ENCODE data around the gene NPHP4. TPM values are rescaled to one million over a fixed set of nuclear protein-coding genes. Genes with fewer than 3 reads are reported as not detected.

NPHP4 gene
- total RNA-seq, 1 donor from 2014 or later: 8.2 TPM

DNA sequence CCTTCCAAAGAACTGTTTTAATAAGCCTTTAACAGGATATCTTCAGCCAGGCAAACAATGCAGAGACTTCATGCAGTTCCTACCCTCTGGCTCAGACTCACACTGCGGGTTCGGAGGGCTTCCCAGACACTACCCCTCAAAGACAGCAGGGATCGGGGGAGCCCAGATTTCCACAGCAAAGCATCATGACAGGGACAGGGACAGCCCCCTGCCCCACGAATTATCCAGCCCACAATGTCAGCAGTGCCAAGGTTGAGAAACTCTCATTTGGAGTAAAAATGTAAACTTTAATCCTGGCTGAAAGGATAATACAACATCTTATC is 20.1 kb downstream of the NPHP4 start:
- Histone ChIP-seq H3K36me3 (peaks cover 6 to 16% of the 10 kb centered on the region in 2 donors), H3K27me3 (no peaks in the 10 kb centered on the region), H3K4me1 (no peaks in the 10 kb centered on the region), H3K4me3 (no peak overlapping the region), H3K9me3 (no peaks in the 10 kb centered on the region), H3K27ac (no peak overlapping the region)
- TF ChIP-seq, protein P1, sequence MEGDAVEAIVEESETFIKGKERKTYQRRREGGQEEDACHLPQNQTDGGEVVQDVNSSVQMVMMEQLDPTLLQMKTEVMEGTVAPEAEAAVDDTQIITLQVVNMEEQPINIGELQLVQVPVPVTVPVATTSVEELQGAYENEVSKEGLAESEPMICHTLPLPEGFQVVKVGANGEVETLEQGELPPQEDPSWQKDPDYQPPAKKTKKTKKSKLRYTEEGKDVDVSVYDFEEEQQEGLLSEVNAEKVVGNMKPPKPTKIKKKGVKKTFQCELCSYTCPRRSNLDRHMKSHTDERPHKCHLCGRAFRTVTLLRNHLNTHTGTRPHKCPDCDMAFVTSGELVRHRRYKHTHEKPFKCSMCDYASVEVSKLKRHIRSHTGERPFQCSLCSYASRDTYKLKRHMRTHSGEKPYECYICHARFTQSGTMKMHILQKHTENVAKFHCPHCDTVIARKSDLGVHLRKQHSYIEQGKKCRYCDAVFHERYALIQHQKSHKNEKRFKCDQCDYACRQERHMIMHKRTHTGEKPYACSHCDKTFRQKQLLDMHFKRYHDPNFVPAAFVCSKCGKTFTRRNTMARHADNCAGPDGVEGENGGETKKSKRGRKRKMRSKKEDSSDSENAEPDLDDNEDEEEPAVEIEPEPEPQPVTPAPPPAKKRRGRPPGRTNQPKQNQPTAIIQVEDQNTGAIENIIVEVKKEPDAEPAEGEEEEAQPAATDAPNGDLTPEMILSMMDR (IDR thresholded peaks at IDR 0.05): no peak
- intact Hi-C loops (cut with DNase I): no loop called here
- DNase-seq (ENCODE audit: low spot score in 2 of 2): no peak

DNA sequence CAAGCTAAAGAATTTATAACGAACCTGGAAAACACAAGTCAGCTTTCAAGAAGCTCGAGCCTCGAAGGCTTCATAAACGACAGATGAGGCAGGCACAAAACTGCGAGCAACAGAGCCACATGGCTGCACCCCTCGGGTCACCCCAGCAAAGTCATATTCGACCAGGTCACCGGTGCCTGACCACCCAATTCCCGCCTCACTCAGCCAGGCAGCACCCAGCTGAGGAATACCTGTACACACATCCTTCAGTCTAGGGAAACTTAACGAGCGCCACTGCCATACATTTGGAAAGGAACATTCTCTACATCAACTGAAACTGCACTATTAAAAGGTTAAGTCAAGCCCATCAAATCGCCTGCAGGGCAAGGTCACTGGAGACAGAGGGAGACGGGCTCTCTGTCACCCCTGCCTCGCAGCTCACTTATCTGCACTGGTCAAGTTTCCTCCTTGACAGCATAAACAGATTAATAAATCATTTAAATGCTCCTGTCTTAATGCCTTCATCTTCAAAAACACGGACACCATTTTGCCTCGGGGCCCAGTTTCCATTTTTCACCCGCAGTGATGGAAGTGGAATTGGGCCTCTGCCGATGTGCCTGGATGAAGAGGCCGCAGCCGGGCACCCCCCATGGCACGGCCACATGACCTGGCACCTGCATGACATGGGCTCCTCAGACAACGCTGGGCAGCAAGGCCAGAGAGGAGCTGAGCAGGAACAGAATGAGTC is 20.6 kb downstream of the NPHP4 start:
- Histone ChIP-seq H3K36me3 (peaks cover 11 to 20% of the 10 kb centered on the region in 2 donors), H3K9me3 (no peaks in the 10 kb centered on the region), H3K4me3 (no peak overlapping the region), H3K4me1 (no peaks in the 10 kb centered on the region), H3K27ac (no peak overlapping the region), H3K27me3 (no peaks in the 10 kb centered on the region)
- DNase-seq (ENCODE audit: low spot score in 2 of 2): no peak
- intact Hi-C loops (cut with DNase I): no loop called here
- TF ChIP-seq, protein P1 (IDR thresholded peaks at IDR 0.05): no peak

DNA sequence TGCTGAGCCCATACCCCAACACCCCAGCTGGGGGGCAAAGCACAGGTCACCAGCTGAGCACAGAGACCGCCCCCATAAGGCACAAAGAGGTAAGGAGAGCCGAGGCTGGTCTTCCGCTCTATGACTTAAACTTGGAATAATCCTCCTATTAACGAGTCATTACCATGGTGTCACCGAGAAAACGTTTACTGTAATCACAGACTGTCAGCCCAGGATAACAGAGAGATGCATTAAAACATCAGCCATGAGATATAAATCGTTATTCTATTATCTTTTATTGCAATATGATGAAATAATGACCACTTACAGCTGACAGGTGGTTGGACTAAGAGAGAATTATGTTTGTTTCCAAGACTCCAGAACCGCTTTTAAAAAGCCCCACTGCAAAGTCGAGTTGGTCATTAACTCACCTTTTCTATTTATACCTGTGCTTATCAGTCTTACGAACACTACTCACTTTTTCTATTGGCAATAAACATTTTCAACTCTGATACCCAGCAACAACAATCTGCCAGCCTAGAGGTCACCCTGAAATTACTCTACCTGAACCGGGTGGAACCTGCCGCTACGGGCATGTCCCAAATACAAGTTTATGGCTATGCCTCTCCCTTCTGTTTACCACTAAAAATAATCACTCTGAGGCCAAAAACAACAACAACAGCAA is 21.5 kb downstream of the NPHP4 start:
- H3K27ac ChIP-seq: no peak overlapping the region
- peaks cover 13 to 26% of the 10 kb centered on the region in 2 donors for H3K36me3 ChIP-seq

DNA sequence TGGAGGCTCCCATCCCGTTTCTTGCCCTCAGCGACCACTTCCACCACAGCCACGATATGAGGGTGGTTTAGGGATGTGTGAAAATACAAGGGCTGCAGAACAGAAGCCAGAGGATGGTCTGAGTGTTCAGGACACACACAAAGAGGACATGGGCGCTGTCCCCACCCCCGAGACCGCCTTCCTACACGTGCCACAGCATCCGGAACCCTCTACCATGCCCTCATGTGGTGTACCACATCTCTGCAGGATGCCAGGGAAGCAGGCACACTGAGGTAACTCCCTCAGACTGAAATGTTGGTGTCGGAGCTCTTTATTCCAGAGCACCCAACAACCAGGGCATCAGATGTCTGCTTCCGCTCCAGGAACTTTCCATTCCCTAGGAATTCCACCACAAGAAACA is 23.1 kb downstream of the NPHP4 start:
- Histone ChIP-seq H3K9me3 (no peaks in the 10 kb centered on the region), H3K27me3 (no peaks in the 10 kb centered on the region), H3K36me3 (peaks cover 15 to 23% of the 10 kb centered on the region in 2 donors), H3K4me3 (no peak overlapping the region), H3K27ac (no peak overlapping the region), H3K4me1 (no peaks in the 10 kb centered on the region)
- TF ChIP-seq, protein P1 (IDR thresholded peaks at IDR 0.05): no peak
- intact Hi-C loops (cut with DNase I): no loop called here
- no peak for DNase-seq (ENCODE audit: low spot score in 2 of 2)

More for the DNA sequence above, 21.5 kb downstream of the NPHP4 start:
- H3K27me3 ChIP-seq: no peaks in the 10 kb centered on the region
- no peak for DNase-seq (ENCODE audit: low spot score in 2 of 2)
- intact Hi-C loops (cut with DNase I): no loop called here
- H3K9me3 ChIP-seq: no peaks in the 10 kb centered on the region
- TF ChIP-seq, protein P1 (IDR thresholded peaks at IDR 0.05): no peak
- no peak overlapping the region for H3K4me3 ChIP-seq
- H3K4me1 ChIP-seq: no peaks in the 10 kb centered on the region

DNA sequence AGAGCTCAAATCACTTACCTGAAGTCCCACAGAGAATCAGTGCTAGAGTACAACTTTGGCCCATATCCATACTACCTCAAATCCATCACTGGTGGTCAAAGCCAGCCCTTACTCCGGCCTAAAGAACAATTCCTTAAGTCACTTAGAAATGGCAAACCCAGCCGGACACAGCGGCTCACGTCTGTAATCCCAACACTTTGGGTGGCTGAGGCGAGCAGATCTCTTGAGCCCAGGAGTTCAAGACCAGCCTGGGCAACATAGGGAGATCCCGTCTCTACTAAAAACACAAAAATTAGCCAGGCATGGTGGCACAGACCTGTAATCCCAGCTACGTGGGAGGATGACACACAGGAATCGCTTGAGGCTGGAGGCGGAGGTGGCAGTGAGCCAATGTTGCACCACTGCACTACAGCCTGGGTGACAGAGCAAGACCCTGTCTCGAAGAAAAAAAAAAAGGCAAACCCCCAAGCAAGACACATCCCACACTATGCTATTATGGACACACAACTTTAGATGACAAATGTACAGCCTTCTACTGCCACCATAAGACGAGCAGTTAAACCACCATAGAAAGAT is 24.0 kb downstream of the NPHP4 start:
- H3K4me1 ChIP-seq: no peaks in the 10 kb centered on the region

More for the DNA sequence above, 24.0 kb downstream of the NPHP4 start:
- TF ChIP-seq, protein P1 (IDR thresholded peaks at IDR 0.05): no peak
- Histone ChIP-seq H3K27ac (no peak overlapping the region), H3K9me3 (no peaks in the 10 kb centered on the region), H3K4me3 (no peak overlapping the region), H3K36me3 (peaks cover 15 to 23% of the 10 kb centered on the region in 2 donors), H3K27me3 (no peaks in the 10 kb centered on the region)
- no peak for DNase-seq (ENCODE audit: low spot score in 2 of 2)
- intact Hi-C loops (cut with DNase I): no loop called here
